Fibroblast of lung (primary cell): ENCODE results near the gene SPSB1. TPM values are rescaled to one million over a fixed set of nuclear protein-coding genes. Genes with fewer than 3 reads are reported as not detected.

Source experiments
- DNase-seq, 2 donors: peaks; one replicate each; pipeline versions ENCODE4 v3.0.0 to v3.0.0-alpha.2; 2010; ENCODE audit warnings: low read depth in 2 of 2
- H2AFZ ChIP-seq: 2 replicates; pipeline ENCODE4 v1.5.1; 2012; ENCODE audit warnings: low read length, control low read depth, inconsistent platforms
- H3K27ac ChIP-seq: 2 replicates; pipeline ENCODE4 v1.5.1; 2011; ENCODE audit warnings: low read length, control low read depth; ENCODE audit not compliant: insufficient read depth
- H3K27me3 ChIP-seq: 2 replicates; pipeline ENCODE4 v1.5.1; 2011; ENCODE audit warnings: mild to moderate bottlenecking, low read length; ENCODE audit not compliant: control insufficient read depth, insufficient read depth
- H3K36me3 ChIP-seq: 2 replicates; pipeline ENCODE4 v1.5.1; 2011; ENCODE audit warnings: low read length; ENCODE audit not compliant: control insufficient read depth, insufficient read depth
- H3K4me1 ChIP-seq: 2 replicates; pipeline ENCODE4 v1.5.1; 2011; ENCODE audit warnings: low read length; ENCODE audit not compliant: control insufficient read depth, insufficient read depth; ENCODE audit errors: extremely low read depth
- H3K4me2 ChIP-seq: 2 replicates; pipeline ENCODE4 v1.5.1; 2011; ENCODE audit warnings: low read length, control low read depth; ENCODE audit not compliant: insufficient read depth; ENCODE audit errors: extremely low read depth
- H3K4me3 ChIP-seq, 4 experiments: fragments of 200-600 bp in 1 of 4; sonication (generic) in 1 of 4; replicated peaks in 1 of 4; 2 replicates each; pipeline ENCODE4 v1.5.1; 2011 to 2016; ENCODE audit warnings: low read length in 4 of 4, low read depth in 3 of 4, mild to moderate bottlenecking in 3 of 4, control low read depth in 2 of 4, inconsistent platforms in 1 of 4, mixed read lengths in 1 of 4; ENCODE audit not compliant: insufficient read depth in 1 of 4; ENCODE audit errors: control extremely low read depth in 1 of 4
- H3K79me2 ChIP-seq: 2 replicates; pipeline ENCODE4 v1.5.1; 2012; ENCODE audit warnings: mild to moderate bottlenecking, low read length, inconsistent platforms; ENCODE audit not compliant: control insufficient read depth, insufficient read depth
- H3K9ac ChIP-seq: 2 replicates; pipeline ENCODE4 v1.5.1; 2011; ENCODE audit warnings: mild to moderate bottlenecking, low read length, control low read depth; ENCODE audit not compliant: insufficient read depth
- H3K9me3 ChIP-seq: 2 replicates; pipeline ENCODE4 v1.5.1; 2012; ENCODE audit warnings: low read depth, low read length; ENCODE audit not compliant: control insufficient read depth, insufficient read depth
- H4K20me1 ChIP-seq: 2 replicates; pipeline ENCODE4 v1.5.1; 2011; ENCODE audit warnings: low read length; ENCODE audit not compliant: control insufficient read depth, insufficient read depth; ENCODE audit errors: extremely low read depth
- EZH2 ChIP-seq: IDR thresholded peaks from 2 replicates; pipeline ENCODE4 v1.5.1; 2012; ENCODE audit warnings: low read length, control low read depth, mild to moderate bottlenecking; ENCODE audit errors: missing control alignments
- polyA plus RNA-seq, 2 donors: library from polyadenylated mRNA; depleted of rRNA in 1 of 2; stranded (reverse) in 1 of 2; unstranded in 1 of 2; fragments of >200 nt; gene quantifications; 2 replicates each; pipeline ENCODE4 v1.2.1, GENCODE V29; 2011 to 2012; ENCODE audit warnings: missing spikeins in 1 of 2
- total RNA-seq: library from RNA; depleted of rRNA; stranded (reverse); fragments of >200 nt; gene quantifications from 2 replicates; pipeline ENCODE4 v1.2.1, GENCODE V29; 2014
- TF ChIP-seq, protein P1 (sequence below), 2 donors: IDR thresholded peaks in 1 of 2; conservative IDR thresholded peaks in 1 of 2; 1 replicate in 1 of 2; 2 replicates in 1 of 2; pipeline ENCODE4 v1.5.1; 2011 to 2012; ENCODE audit warnings: low read length in 2 of 2, control low read depth in 1 of 2, inconsistent platforms in 1 of 2, low read depth in 1 of 2, mild to moderate bottlenecking in 1 of 2

Gene SPSB1
- total and polyA plus RNA-seq, 2 donors (not counting 1 experiment from before 2014, with no cell fraction given) = 14.3 to 20.6 TPM

DNA sequence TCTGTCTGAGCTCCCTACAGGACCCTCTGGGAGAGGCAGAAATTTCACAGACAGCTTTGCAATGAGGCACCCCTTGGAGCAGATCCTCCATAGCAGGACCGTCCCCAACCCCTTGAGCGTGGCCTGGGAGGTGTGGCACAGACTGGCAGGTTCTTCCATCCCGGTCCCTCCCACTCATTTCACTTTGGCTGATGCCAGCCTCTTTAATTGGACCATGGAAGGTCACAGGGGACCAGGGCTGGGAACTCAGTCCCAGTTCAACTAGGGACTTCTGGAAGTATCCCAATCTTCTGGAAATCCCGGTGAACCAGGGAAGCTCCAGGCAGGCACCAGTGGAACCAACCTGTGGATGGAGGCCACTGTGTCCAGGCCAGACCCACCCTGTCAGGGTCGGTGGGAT lies 83.7 kb downstream of the SPSB1 start:
- Histone ChIP-seq H3K79me2 (no peaks in the 10 kb centered on the region), H3K27ac (no peak overlapping the region), H3K9ac (no peak overlapping the region), H3K4me3 (no peak overlapping the region), H3K9me3 (no peaks in the 10 kb centered on the region), H2AFZ (peak overlapping the region; percentile 60), H3K36me3 (peaks cover 3% of the 10 kb centered on the region), H3K4me1 (peaks cover 10% of the 10 kb centered on the region), H3K4me2 (peak overlapping the region; percentile 44), H4K20me1 (no peaks in the 10 kb centered on the region), H3K27me3 (peaks cover 6% of the 10 kb centered on the region)
- DNase-seq = peak in 1 of 2 donors; percentile 25
- TF ChIP-seq EZH2 = no peak
- TF ChIP-seq, protein P1, sequence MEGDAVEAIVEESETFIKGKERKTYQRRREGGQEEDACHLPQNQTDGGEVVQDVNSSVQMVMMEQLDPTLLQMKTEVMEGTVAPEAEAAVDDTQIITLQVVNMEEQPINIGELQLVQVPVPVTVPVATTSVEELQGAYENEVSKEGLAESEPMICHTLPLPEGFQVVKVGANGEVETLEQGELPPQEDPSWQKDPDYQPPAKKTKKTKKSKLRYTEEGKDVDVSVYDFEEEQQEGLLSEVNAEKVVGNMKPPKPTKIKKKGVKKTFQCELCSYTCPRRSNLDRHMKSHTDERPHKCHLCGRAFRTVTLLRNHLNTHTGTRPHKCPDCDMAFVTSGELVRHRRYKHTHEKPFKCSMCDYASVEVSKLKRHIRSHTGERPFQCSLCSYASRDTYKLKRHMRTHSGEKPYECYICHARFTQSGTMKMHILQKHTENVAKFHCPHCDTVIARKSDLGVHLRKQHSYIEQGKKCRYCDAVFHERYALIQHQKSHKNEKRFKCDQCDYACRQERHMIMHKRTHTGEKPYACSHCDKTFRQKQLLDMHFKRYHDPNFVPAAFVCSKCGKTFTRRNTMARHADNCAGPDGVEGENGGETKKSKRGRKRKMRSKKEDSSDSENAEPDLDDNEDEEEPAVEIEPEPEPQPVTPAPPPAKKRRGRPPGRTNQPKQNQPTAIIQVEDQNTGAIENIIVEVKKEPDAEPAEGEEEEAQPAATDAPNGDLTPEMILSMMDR (conservative IDR thresholded peaks at IDR 0.05 in 1 of 2, IDR thresholded peaks at IDR 0.05 in 1 of 2; ENCODE audit: low read depth in 1 of 2, low read length in 2 of 2) = no peak

DNA sequence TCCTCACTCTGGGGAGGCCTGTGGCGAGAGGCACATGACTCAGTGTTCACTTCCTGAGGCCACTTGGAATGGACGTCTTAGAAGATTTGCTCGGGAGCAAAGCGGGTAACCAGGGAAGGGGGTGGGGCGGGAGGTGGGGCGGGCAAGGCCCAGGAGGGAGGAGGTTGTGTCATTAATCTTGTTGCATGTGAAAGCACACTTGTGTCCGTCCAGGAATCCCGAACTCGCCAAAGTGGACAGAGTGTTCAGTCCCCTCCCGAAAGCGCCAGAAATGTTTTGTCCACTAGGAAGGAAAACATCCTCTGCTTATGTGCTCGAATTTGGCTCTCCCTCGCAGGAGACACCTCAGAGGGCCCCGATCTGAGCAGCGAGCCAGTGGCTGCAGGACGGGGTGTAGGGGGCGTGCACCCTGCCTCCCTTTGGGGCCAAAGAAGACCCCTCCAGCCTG lies 84.2 kb downstream of the SPSB1 start:
- peak; percentile 74 to 85 for DNase-seq
- H3K4me3 ChIP-seq = no peak overlapping the region
- peaks cover 6% of the 10 kb centered on the region for H3K27me3 ChIP-seq
- H3K27ac ChIP-seq = no peak overlapping the region
- H3K9me3 ChIP-seq = no peaks in the 10 kb centered on the region
- no peak overlapping the region for H3K9ac ChIP-seq
- peaks cover 3% of the 10 kb centered on the region for H3K36me3 ChIP-seq
- H4K20me1 ChIP-seq = no peaks in the 10 kb centered on the region
- peaks cover 10% of the 10 kb centered on the region for H3K4me1 ChIP-seq
- no peaks in the 10 kb centered on the region for H3K79me2 ChIP-seq
- TF ChIP-seq, protein P1 (conservative IDR thresholded peaks at IDR 0.05 in 1 of 2, IDR thresholded peaks at IDR 0.05 in 1 of 2; ENCODE audit: low read depth in 1 of 2, low read length in 2 of 2) = no peak
- TF ChIP-seq EZH2 = no peak
- peak overlapping the region; percentile 60 for H2AFZ ChIP-seq
- H3K4me2 ChIP-seq = peak overlapping the region; percentile 44

DNA sequence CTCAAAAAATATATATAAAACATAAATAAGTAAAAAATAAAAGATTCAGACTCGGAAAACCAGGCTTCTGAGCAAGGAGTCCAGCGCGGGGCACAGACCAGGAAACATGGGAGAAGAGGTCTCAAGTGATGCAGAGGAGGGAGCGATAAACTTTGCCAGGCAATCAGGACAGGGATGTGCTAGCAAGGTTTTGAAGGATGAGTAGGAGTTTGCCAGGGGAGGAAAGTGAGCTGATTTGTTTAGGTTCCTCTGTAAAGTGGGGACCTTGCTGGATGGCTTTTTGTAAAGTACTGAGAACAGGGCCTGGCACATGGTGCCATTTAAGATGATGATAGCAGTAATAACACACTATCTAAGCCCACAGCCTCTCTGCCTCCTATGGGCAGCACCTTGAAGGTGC lies 86.1 kb downstream of the SPSB1 start:
- Histone ChIP-seq H3K36me3 (no peaks in the 10 kb centered on the region), H2AFZ (no peak overlapping the region), H3K9me3 (no peaks in the 10 kb centered on the region), H3K9ac (no peak overlapping the region), H3K4me3 (no peak overlapping the region), H3K27me3 (peaks cover 10% of the 10 kb centered on the region), H3K79me2 (no peaks in the 10 kb centered on the region), H3K4me1 (peaks cover 10% of the 10 kb centered on the region), H3K4me2 (no peak overlapping the region), H4K20me1 (no peaks in the 10 kb centered on the region), H3K27ac (no peak overlapping the region)
- no peak for DNase-seq
- TF ChIP-seq, protein P1 (conservative IDR thresholded peaks at IDR 0.05 in 1 of 2, IDR thresholded peaks at IDR 0.05 in 1 of 2; ENCODE audit: low read depth in 1 of 2, low read length in 2 of 2) = no peak
- no peak for TF ChIP-seq EZH2
